Thoracic aorta (tissue), 2 donors: ENCODE results near the gene UGDH. TPM values are rescaled to one million over a fixed set of nuclear protein-coding genes. Genes with fewer than 3 reads are reported as not detected.
"Not testable (repeated sequence)": the region's sequence is repeated elsewhere in the genome, so short reads cannot be mapped to it uniquely, and the experiment has no call there.

ENCODE experiments used
- ATAC-seq: fragments of 150-250 bp; one replicate; pipeline ENCODE4 v1.8.0; 2017; ENCODE audit warnings: low read depth; ENCODE audit not compliant: insufficient number of reproducible peaks, low FRiP score
- DNase-seq: peaks from one replicate; pipeline ENCODE4 v3.0.0-alpha.2; 2020; ENCODE audit warnings: low spot score
- H3K27ac ChIP-seq, 2 donors: fragments of 200-600 bp; sonication (generic); 1 replicate in 1 of 2; 2 replicates in 1 of 2; pipeline ENCODE4 v1.5.1; 2016; ENCODE audit warnings: mild to moderate bottlenecking in 2 of 2, moderate library complexity in 2 of 2
- H3K27me3 ChIP-seq: fragments of 200-600 bp; sonication (generic); replicated peaks from 2 replicates; pipeline ENCODE4 v1.6.0; 2016; ENCODE audit warnings: mild to moderate bottlenecking; ENCODE audit not compliant: insufficient read depth
- H3K36me3 ChIP-seq: fragments of 200-600 bp; sonication (generic); one replicate; pipeline ENCODE4 v1.5.1; 2016
- H3K4me1 ChIP-seq, 2 donors: fragments of 200-600 bp; sonication (generic); 1 replicate in 1 of 2; 2 replicates in 1 of 2; pipeline versions ENCODE4 v1.5.1 to v1.6.0; 2016; ENCODE audit warnings: low read depth in 2 of 2, mild to moderate bottlenecking in 1 of 2; ENCODE audit not compliant: control insufficient read depth in 1 of 2
- H3K4me3 ChIP-seq: fragments of 200-600 bp; sonication (generic); 2 replicates; pipeline ENCODE4 v1.5.1; 2016; ENCODE audit warnings: mild to moderate bottlenecking
- H3K9me3 ChIP-seq: fragments of 200-600 bp; sonication (generic); 2 replicates; pipeline ENCODE4 v1.5.1; 2016
- CTCF ChIP-seq: fragments of 200-600 bp; sonication (generic); IDR thresholded peaks from one replicate; pipeline ENCODE4 v1.5.1; 2019; ENCODE audit warnings: antibody characterized with exemption
- total RNA-seq, 2 donors: library from RNA; depleted of rRNA; stranded (reverse); fragments of >200 nt; gene quantifications; one replicate each; pipeline versions ENCODE4 v1.1.0 to v1.2.3, GENCODE V29; 2016

UGDH gene
- total RNA-seq, 2 donors from 2014 or later = 103 to 736 TPM

DNA sequence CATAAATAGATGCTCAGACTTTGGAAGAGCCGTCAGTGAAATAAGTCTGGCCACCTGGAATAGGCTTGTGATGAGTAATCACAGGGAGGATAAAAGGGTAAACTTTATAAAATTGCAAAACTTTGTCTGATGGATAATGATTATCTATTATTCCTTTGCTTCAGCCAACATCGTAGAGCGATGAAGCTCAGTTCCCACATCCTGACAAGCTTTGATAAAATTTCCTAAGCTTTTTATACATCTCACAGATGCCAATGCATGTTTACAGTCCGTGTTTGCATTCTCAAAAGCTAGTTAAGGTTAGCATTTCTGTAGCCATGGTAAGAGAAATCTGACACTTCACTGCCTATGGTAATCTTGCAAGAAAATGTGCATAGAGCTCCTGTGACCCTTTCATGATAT lies 15.4 kb upstream of the UGDH start:
- TF ChIP-seq CTCF = no peak
- no peak for ATAC-seq
- no peaks in the 10 kb centered on the region for H3K27me3 ChIP-seq

GRCh38 chr4:39541987-39542610 lies 14.9 kb upstream of the UGDH start:
- H3K27ac ChIP-seq = no peak overlapping the region
- TF ChIP-seq CTCF = no peak
- no peaks in the 10 kb centered on the region for H3K36me3 ChIP-seq
- no peaks in the 10 kb centered on the region for H3K9me3 ChIP-seq
- H3K4me3 ChIP-seq = no peak overlapping the region
- peaks cover 0 to 5% of the 10 kb centered on the region in 2 donors for H3K4me1 ChIP-seq
- no peak for ATAC-seq
- H3K27me3 ChIP-seq = no peaks in the 10 kb centered on the region
- DNase-seq = no peak

More for the DNA sequence above, 15.4 kb upstream of the UGDH start:
- H3K9me3 ChIP-seq = no peaks in the 10 kb centered on the region
- no peaks in the 10 kb centered on the region for H3K36me3 ChIP-seq
- H3K27ac ChIP-seq = no peak overlapping the region
- DNase-seq = no peak
- no peak overlapping the region for H3K4me3 ChIP-seq
- H3K4me1 ChIP-seq = peaks cover 0 to 6% of the 10 kb centered on the region in 2 donors

GRCh38 chr4:39539089-39539611 lies 11.9 kb upstream of the UGDH start:
- Histone ChIP-seq H3K27ac (no peak overlapping the region), H3K27me3 (no peaks in the 10 kb centered on the region), H3K4me3 (no peak overlapping the region), H3K4me1 (no peaks in the 10 kb centered on the region), H3K9me3 (no peaks in the 10 kb centered on the region), H3K36me3 (peaks cover 7% of the 10 kb centered on the region)
- DNase-seq (no peak), ATAC-seq (no peak)
- TF ChIP-seq CTCF = no peak

- no peak for TF ChIP-seq CTCF
- no peak overlapping the region for H3K27ac ChIP-seq
- no peak for DNase-seq
- H3K4me1 ChIP-seq = peaks cover 0 to 9% of the 10 kb centered on the region in 2 donors
- H3K4me3 ChIP-seq = no peak overlapping the region
- no peaks in the 10 kb centered on the region for H3K27me3 ChIP-seq
- ATAC-seq = no peak
- peaks cover 13% of the 10 kb centered on the region for H3K36me3 ChIP-seq
- H3K9me3 ChIP-seq = no peaks in the 10 kb centered on the region
Observed at GRCh38 chr4:39533541-39533940, 6.3 kb upstream of the UGDH start.

GRCh38 chr4:39532237-39532636 lies 5.0 kb upstream of the UGDH start:
- Histone ChIP-seq H3K4me1 (peaks cover 0 to 12% of the 10 kb centered on the region in 2 donors), H3K36me3 (peaks cover 13% of the 10 kb centered on the region)
- not testable (repeated sequence) for H3K27ac ChIP-seq, H3K9me3 ChIP-seq, H3K27me3 ChIP-seq, H3K4me3 ChIP-seq, DNase-seq, ATAC-seq

GRCh38 chr4:39530682-39531081 lies 3.4 kb upstream of the UGDH start:
- no peaks in the 10 kb centered on the region for H3K27me3 ChIP-seq
- TF ChIP-seq CTCF = no peak
- peaks cover 0 to 20% of the 10 kb centered on the region in 2 donors for H3K4me1 ChIP-seq
- H3K27ac ChIP-seq = no peak overlapping the region
- no peak overlapping the region for H3K4me3 ChIP-seq
- peaks cover 13% of the 10 kb centered on the region for H3K36me3 ChIP-seq
- H3K9me3 ChIP-seq = no peaks in the 10 kb centered on the region
- no peak for ATAC-seq
- no peak for DNase-seq
